PC-3 (cell line): ENCODE results near the gene SKAP1. TPM values are rescaled to one million over a fixed set of nuclear protein-coding genes. Genes with fewer than 3 reads are reported as not detected.

Experiments used
- ATAC-seq: fragments of 200-7000 bp; cut with Tn5 transposase; 2 replicates; pipeline ENCODE4 v1.9.1; 2020; ENCODE audit warnings: mild to moderate bottlenecking, moderate library complexity
- BruUV-seq: library from RNA; stranded (reverse); fragments of 400-500 nt; replicated peaks from 2 replicates; lab custom pipeline; 2021; lab: Mats Ljungman, UMichigan
- CTCF ChIA-PET: fragments of 300-600 bp; sonication (Branson Sonifier 250); formaldehyde crosslinking; loops from one replicate; lab custom pipeline; 2022; ENCODE audit warnings: antibody characterized with exemption; lab: Charles Lee
- POLR2A ChIA-PET: fragments of 300-600 bp; sonication (Branson Sonifier 250); formaldehyde crosslinking; loops from one replicate; lab custom pipeline; 2022; ENCODE audit warnings: antibody characterized with exemption; ENCODE audit not compliant: unreplicated experiment; lab: Charles Lee
- DNase-seq: peaks from one replicate; pipeline ENCODE4 v3.0.0-alpha.2; 2015
- H2AFZ ChIP-seq: fragments of 300-600 bp; sonication (generic); 2 replicates; pipeline ENCODE4 v1.6.0; 2016; ENCODE audit warnings: antibody characterized with exemption, low read length
- H3F3A ChIP-seq: fragments of 300-600 bp; sonication (generic); one replicate; pipeline ENCODE4 v1.6.0; 2017; ENCODE audit warnings: antibody characterized with exemption, low read length, control low read depth, mild to moderate bottlenecking; ENCODE audit not compliant: unreplicated experiment
- H3K27ac ChIP-seq: fragments of 300-600 bp; sonication (generic); 2 replicates; pipeline ENCODE4 v1.5.1; 2016; ENCODE audit warnings: mild to moderate bottlenecking, low read length
- H3K27me3 ChIP-seq: fragments of 300-600 bp; sonication (generic); 2 replicates; pipeline ENCODE4 v1.6.1; 2016; ENCODE audit warnings: low read length, mixed read lengths
- H3K36me3 ChIP-seq: fragments of 300-600 bp; sonication (generic); 2 replicates; pipeline ENCODE4 v1.6.1; 2016; ENCODE audit warnings: low read depth, mixed run types, low read length, mixed read lengths
- H3K4me1 ChIP-seq: fragments of 300-600 bp; sonication (generic); 2 replicates; pipeline ENCODE4 v1.5.1; 2016; ENCODE audit warnings: low read length; ENCODE audit not compliant: insufficient read depth
- H3K4me2 ChIP-seq: fragments of 300-600 bp; sonication (generic); 2 replicates; pipeline ENCODE4 v1.6.0; 2016; ENCODE audit warnings: low read length
- H3K4me3 ChIP-seq: fragments of 300-600 bp; sonication (generic); 2 replicates; pipeline ENCODE4 v1.5.1; 2016; ENCODE audit warnings: mild to moderate bottlenecking, low read length, mixed read lengths
- H3K79me2 ChIP-seq: fragments of 300-600 bp; sonication (generic); 2 replicates; pipeline ENCODE4 v1.6.1; 2017; ENCODE audit warnings: low read length, mixed read lengths
- H3K9ac ChIP-seq: fragments of 300-600 bp; sonication (generic); 2 replicates; pipeline ENCODE4 v1.6.0; 2016; ENCODE audit warnings: mild to moderate bottlenecking, low read length
- H3K9me2 ChIP-seq: fragments of 300-600 bp; sonication (generic); replicated peaks from 2 replicates; pipeline ENCODE4 v1.6.1; 2016; ENCODE audit warnings: mixed run types, low read length, mixed read lengths
- H3K9me3 ChIP-seq: fragments of 300-600 bp; sonication (generic); 2 replicates; pipeline ENCODE4 v1.6.1; 2016; ENCODE audit warnings: low read length, mixed read lengths
- H4K20me1 ChIP-seq: fragments of 300-600 bp; sonication (generic); 2 replicates; pipeline ENCODE4 v1.6.1; 2016; ENCODE audit warnings: low read length, mixed read lengths
- CTCF ChIP-seq: fragments of 300-600 bp; sonication (generic); conservative IDR thresholded peaks from 2 replicates; pipeline ENCODE4 v1.5.1; 2017; ENCODE audit warnings: antibody characterized with exemption, low read depth, mild to moderate bottlenecking, low read length
- EZH2 ChIP-seq: fragments of 300-600 bp; sonication (generic); IDR thresholded peaks from one replicate; pipeline ENCODE4 v1.6.1; 2017; ENCODE audit warnings: antibody characterized with exemption, mild to moderate bottlenecking, low read length; ENCODE audit not compliant: unreplicated experiment
- EZH2phosphoT487 ChIP-seq: fragments of 300-600 bp; sonication (generic); IDR thresholded peaks from 2 replicates; pipeline ENCODE4 v1.6.1; 2018; ENCODE audit warnings: mild to moderate bottlenecking, antibody characterized with exemption, low read length, borderline replicate concordance
- intact Hi-C: fragments of 100-400 bp; cut with micrococcal nuclease; formaldehyde crosslinking; loops from 2 replicates; pipeline ENCODE4 v1.9.0; 2023
- total RNA-seq: library from RNA; depleted of rRNA; stranded (reverse); fragments of >200 nt; gene quantifications from 2 replicates; pipeline ENCODE4 v1.2.3, GENCODE V29; 2014

Gene SKAP1
- total RNA-seq, 1 experiment from 2014 or later = not detected

GRCh38 chr17:48213797-48214196 is 216.2 kb downstream of the SKAP1 start:
- Histone ChIP-seq H3K4me1 (no peaks in the 10 kb centered on the region), H2AFZ (no peak overlapping the region), H3K4me2 (no peak overlapping the region), H3K79me2 (no peaks in the 10 kb centered on the region), H3K27ac (no peak overlapping the region), H3K9me2 (no peaks in the 10 kb centered on the region), H3K36me3 (no peaks in the 10 kb centered on the region), H3F3A (no peaks in the 10 kb centered on the region), H3K4me3 (no peak overlapping the region), H3K27me3 (no peaks in the 10 kb centered on the region), H3K9me3 (no peaks in the 10 kb centered on the region), H4K20me1 (no peaks in the 10 kb centered on the region), H3K9ac (no peak overlapping the region)
- no TSS peak for BruUV-seq
- TF ChIP-seq EZH2phosphoT487 (no peak), EZH2 (no peak), CTCF (no peak)
- no peak for DNase-seq
- ATAC-seq = no peak
- ChIA-PET POLR2A (interaction anchor here (0.6 to 0.8 kb wide), 2 partner anchors 36 to 98 kb away, joined by 3 to 10 read pairs; no protein-coding TSS in a partner anchor), CTCF (interaction anchor here (0.6 to 1.2 kb wide), 5 partner anchors 32 to 162 kb away, joined by 3 to 10 read pairs (median 4); no protein-coding TSS in a partner anchor)
- intact Hi-C loops = loop anchor here (2.0 kb wide), 1 partner anchor 33 kb away; no protein-coding TSS in a partner anchor

DNA sequence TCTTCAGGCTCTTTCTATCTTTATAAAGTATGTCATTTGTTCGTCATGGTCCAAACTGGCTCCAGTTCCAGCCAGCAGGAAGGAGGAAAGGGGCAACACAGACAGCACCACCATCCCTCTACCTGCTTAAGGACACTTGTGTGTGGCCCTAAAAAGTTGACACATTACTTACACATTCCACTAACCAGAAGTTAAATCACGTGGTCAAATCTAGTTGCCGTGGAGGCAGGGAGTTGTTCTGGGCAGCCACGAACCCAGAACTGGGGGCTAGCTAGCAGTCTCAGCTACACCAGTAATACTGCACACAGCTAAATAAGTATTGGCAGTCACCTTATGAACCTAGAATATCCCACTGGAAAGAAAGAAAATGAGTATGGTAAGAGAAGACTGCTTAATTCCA is 218.2 kb downstream of the SKAP1 start:
- H3K4me3 ChIP-seq = no peak overlapping the region
- no peaks in the 10 kb centered on the region for H3K36me3 ChIP-seq
- no peak for ATAC-seq
- no peak for DNase-seq
- POLR2A ChIA-PET = no interaction called here
- intact Hi-C loops = no loop called here
- H4K20me1 ChIP-seq = no peaks in the 10 kb centered on the region
- H3K9ac ChIP-seq = no peak overlapping the region
- no peaks in the 10 kb centered on the region for H3K4me1 ChIP-seq
- H3K27me3 ChIP-seq = no peaks in the 10 kb centered on the region
- no peak for TF ChIP-seq EZH2
- TF ChIP-seq EZH2phosphoT487 = no peak
- no peak for TF ChIP-seq CTCF
- CTCF ChIA-PET = no interaction called here
- BruUV-seq = no TSS peak
- H3K79me2 ChIP-seq = no peaks in the 10 kb centered on the region
- no peak overlapping the region for H2AFZ ChIP-seq
- no peak overlapping the region for H3K27ac ChIP-seq
- no peak overlapping the region for H3K4me2 ChIP-seq
- no peaks in the 10 kb centered on the region for H3F3A ChIP-seq
- no peaks in the 10 kb centered on the region for H3K9me3 ChIP-seq
- H3K9me2 ChIP-seq = no peaks in the 10 kb centered on the region

DNA sequence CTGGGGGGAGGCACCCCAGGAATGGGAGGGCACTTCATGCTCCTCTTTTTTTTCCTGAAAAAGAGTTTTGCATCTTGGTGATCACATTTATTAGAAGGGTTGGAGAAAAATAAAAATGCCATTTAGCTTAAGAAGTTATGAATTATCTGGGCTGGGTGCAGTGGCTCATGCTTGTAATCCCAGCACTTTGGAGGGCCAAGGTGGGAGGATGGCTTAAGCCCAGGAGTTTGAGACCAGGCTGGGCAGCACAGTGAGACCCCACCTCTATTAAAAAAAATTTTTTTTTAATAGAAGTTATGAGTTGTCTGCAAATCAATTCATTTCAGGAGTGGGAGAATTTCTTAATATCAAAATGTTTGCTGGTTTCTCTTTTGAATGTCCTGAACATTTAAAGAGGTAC is 219.0 kb downstream of the SKAP1 start:
- no peak overlapping the region for H3K27ac ChIP-seq
- no peaks in the 10 kb centered on the region for H4K20me1 ChIP-seq
- no peaks in the 10 kb centered on the region for H3K4me1 ChIP-seq
- H3K27me3 ChIP-seq = no peaks in the 10 kb centered on the region
- intact Hi-C loops = no loop called here
- ATAC-seq = no peak
- POLR2A ChIA-PET = no interaction called here
- no peak for DNase-seq
- no peaks in the 10 kb centered on the region for H3F3A ChIP-seq
- no peaks in the 10 kb centered on the region for H3K36me3 ChIP-seq
- no peak overlapping the region for H3K9ac ChIP-seq
- H3K9me3 ChIP-seq = no peaks in the 10 kb centered on the region
- CTCF ChIA-PET = no interaction called here
- no peak overlapping the region for H3K4me2 ChIP-seq
- BruUV-seq = no TSS peak
- H3K79me2 ChIP-seq = no peaks in the 10 kb centered on the region
- no peak overlapping the region for H2AFZ ChIP-seq
- H3K9me2 ChIP-seq = no peaks in the 10 kb centered on the region
- H3K4me3 ChIP-seq = no peak overlapping the region
- TF ChIP-seq EZH2 (no peak), EZH2phosphoT487 (no peak), CTCF (no peak)
